H1 (cell line): Measurements from ENCODE around the gene SLFN13. TPM values are rescaled to one million over a fixed set of nuclear protein-coding genes. Genes with fewer than 3 reads are reported as not detected.
A peak's percentile ranks its signal among the peaks of the same experiment; 100 is the strongest.

Source experiments
- CTCF ChIA-PET: fragments of 300-600 bp; sonication (Branson Sonifier 250); formaldehyde crosslinking; loops from one replicate; lab custom pipeline; 2021; ENCODE audit not compliant: partially characterized antibody; lab: Charles Lee
- POLR2A ChIA-PET: fragments of 300-600 bp; sonication (Branson Sonifier 250); formaldehyde crosslinking; loops from one replicate; lab custom pipeline; 2021; ENCODE audit warnings: inconsistent platforms; ENCODE audit not compliant: partially characterized antibody; lab: Charles Lee
- DNase-seq, 2 experiments: peaks; one replicate each; pipeline versions ENCODE4 v3.0.0 to v3.0.0-alpha.2; 2010 to 2022; ENCODE audit warnings: low spot score in 2 of 2, low read depth in 1 of 2, mixed read lengths in 1 of 2
- FAIRE-seq: peaks from 2 replicates; lab custom pipeline; 2011; peaks lifted over from hg19 to GRCh38; lab: Jason Lieb, UNC
- H2AFZ ChIP-seq: 2 replicates; pipeline ENCODE4 v1.8.1; 2012; ENCODE audit warnings: low read length, inconsistent platforms
- H2AK5ac ChIP-seq: 2 replicates; pipeline ENCODE4 v1.6.1; 2013; ENCODE audit warnings: low read depth, low read length
- H2BK120ac ChIP-seq: replicated peaks from 2 replicates; pipeline ENCODE3; 2013; ENCODE audit warnings: low read depth, low read length, inconsistent platforms
- H2BK12ac ChIP-seq: 2 replicates; pipeline ENCODE4 v1.6.1; 2013; ENCODE audit warnings: low read depth, low read length
- H2BK15ac ChIP-seq: 2 replicates; pipeline ENCODE4 v1.6.1; 2013; ENCODE audit warnings: low read length
- H2BK20ac ChIP-seq: 2 replicates; pipeline ENCODE4 v1.6.1; 2013; ENCODE audit warnings: low read length
- H2BK5ac ChIP-seq: 2 replicates; pipeline ENCODE4 v1.6.1; 2013; ENCODE audit warnings: low read depth, low read length
- H3K14ac ChIP-seq: 2 replicates; pipeline ENCODE4 v1.6.1; 2013; ENCODE audit warnings: inconsistent platforms; ENCODE audit not compliant: insufficient read length
- H3K18ac ChIP-seq: 2 replicates; pipeline ENCODE4 v1.6.1; 2013; ENCODE audit warnings: low read length; ENCODE audit errors: extremely low read depth
- H3K23ac ChIP-seq: 2 replicates; pipeline ENCODE4 v1.6.1; 2013; ENCODE audit warnings: inconsistent platforms; ENCODE audit not compliant: insufficient read length
- H3K23me2 ChIP-seq: 2 replicates; pipeline ENCODE4 v1.6.1; 2013; ENCODE audit warnings: low read depth, low read length
- H3K27ac ChIP-seq: 2 replicates; pipeline ENCODE4 v1.6.1; 2011; ENCODE audit warnings: low read depth, low read length, inconsistent platforms
- H3K27me3 ChIP-seq, 4 experiments: replicated peaks in 1 of 4; 1 replicate in 1 of 4; 2 replicates in 3 of 4; pipeline versions ENCODE4 v1.6.1 to v1.8.1; 2011 to 2013; ENCODE audit warnings: low read length in 3 of 4, mild to moderate bottlenecking in 3 of 4, inconsistent platforms in 2 of 4, mixed read lengths in 2 of 4, moderate library complexity in 1 of 4; ENCODE audit not compliant: control insufficient read depth in 3 of 4, insufficient read depth in 3 of 4; ENCODE audit errors: extremely low read depth in 1 of 4
- H3K36me3 ChIP-seq, 4 experiments: 2 replicates each; pipeline versions ENCODE4 v1.6.1 to v1.8.1; 2011 to 2013; ENCODE audit warnings: mild to moderate bottlenecking in 4 of 4, low read length in 3 of 4, moderate library complexity in 2 of 4, control low read depth in 1 of 4, inconsistent platforms in 1 of 4; ENCODE audit not compliant: insufficient read depth in 4 of 4, control insufficient read depth in 2 of 4
- H3K4ac ChIP-seq: replicated peaks from 2 replicates; pipeline ENCODE3; 2013; ENCODE audit warnings: low read length, low read depth, mixed read lengths, inconsistent platforms; ENCODE audit not compliant: insufficient read length
- H3K4me1 ChIP-seq, 4 experiments: replicated peaks in 1 of 4; 1 replicate in 1 of 4; 2 replicates in 3 of 4; pipeline versions ENCODE4 v1.6.1 to v1.8.1; 2011 to 2013; ENCODE audit warnings: low read length in 3 of 4, inconsistent platforms in 2 of 4, mixed read lengths in 1 of 4; ENCODE audit not compliant: insufficient read depth in 4 of 4, control insufficient read depth in 3 of 4
- H3K4me2 ChIP-seq, 2 experiments: 2 replicates each; pipeline versions ENCODE4 v1.6.1 to v1.8.1; 2011 to 2013; ENCODE audit warnings: low read depth in 2 of 2, low read length in 2 of 2, control low read depth in 1 of 2, inconsistent platforms in 1 of 2, mild to moderate bottlenecking in 1 of 2; ENCODE audit not compliant: insufficient read depth in 1 of 2
- H3K4me3 ChIP-seq, 4 experiments: fragments of 200-600, 300-600 bp in 1 of 4; sonication (generic), shearing (Covaris generic), sonication (Bioruptor Twin) in 1 of 4; 2 replicates each; pipeline versions ENCODE4 v1.5.1 to v1.8.1; 2011 to 2016; ENCODE audit warnings: low read length in 4 of 4, low read depth in 3 of 4, control low read depth in 2 of 4, inconsistent platforms in 2 of 4, mild to moderate bottlenecking in 2 of 4, mixed read lengths in 1 of 4, moderate library complexity in 1 of 4; ENCODE audit not compliant: insufficient read depth in 2 of 4; ENCODE audit errors: extremely low read depth in 1 of 4
- H3K56ac ChIP-seq: replicated peaks from 2 replicates; pipeline ENCODE3; 2013; ENCODE audit warnings: low read depth, mild to moderate bottlenecking, mixed read lengths, low read length, inconsistent platforms; ENCODE audit not compliant: insufficient read length
- H3K79me1 ChIP-seq: 2 replicates; pipeline ENCODE4 v1.6.1; 2013; ENCODE audit warnings: low read depth, low read length, control low read depth
- H3K79me2 ChIP-seq, 2 experiments: 2 replicates each; pipeline versions ENCODE4 v1.6.1 to v1.8.1; 2012 to 2013; ENCODE audit warnings: low read length in 2 of 2, mild to moderate bottlenecking in 2 of 2, inconsistent platforms in 1 of 2; ENCODE audit not compliant: insufficient read depth in 2 of 2, control insufficient read depth in 1 of 2
- H3K9ac ChIP-seq, 4 experiments: replicated peaks in 1 of 4; 1 replicate in 1 of 4; 2 replicates in 3 of 4; pipeline versions ENCODE4 v1.6.1 to v1.8.1; 2011 to 2013; ENCODE audit warnings: low read depth in 3 of 4, low read length in 3 of 4, control low read depth in 2 of 4, mild to moderate bottlenecking in 2 of 4, moderate library complexity in 2 of 4, inconsistent platforms in 1 of 4; ENCODE audit errors: extremely low read depth in 1 of 4
- H3K9me3 ChIP-seq, 2 experiments: 2 replicates each; pipeline versions ENCODE4 v1.6.1 to v1.8.1; 2012 to 2013; ENCODE audit warnings: mild to moderate bottlenecking in 2 of 2, moderate library complexity in 2 of 2, control low read depth in 1 of 2, inconsistent platforms in 1 of 2, low read depth in 1 of 2, low read length in 1 of 2, mixed read lengths in 1 of 2; ENCODE audit not compliant: insufficient read depth in 2 of 2
- H4K20me1 ChIP-seq, 2 experiments: replicated peaks in 1 of 2; 2 replicates each; pipeline versions ENCODE3 to v1.8.1; 2011 to 2013; ENCODE audit warnings: inconsistent platforms in 2 of 2, low read length in 2 of 2, mild to moderate bottlenecking in 1 of 2; ENCODE audit not compliant: insufficient read depth in 2 of 2, control insufficient read depth in 1 of 2
- H4K5ac ChIP-seq: 2 replicates; pipeline ENCODE4 v1.6.1; 2013; ENCODE audit warnings: low read length, low read depth, mixed read lengths, inconsistent platforms; ENCODE audit not compliant: insufficient read length
- H4K8ac ChIP-seq: 2 replicates; pipeline ENCODE4 v1.8.0; 2013; ENCODE audit warnings: mild to moderate bottlenecking, moderate library complexity, low read length, inconsistent platforms; ENCODE audit not compliant: insufficient read depth; ENCODE audit errors: extremely low read depth
- H4K91ac ChIP-seq: replicated peaks from 2 replicates; pipeline ENCODE3; 2013; ENCODE audit warnings: low read length, mixed read lengths, inconsistent platforms; ENCODE audit not compliant: insufficient read length
- ASH2L ChIP-seq: fragments of 200-600, 300-600 bp; sonication (generic); IDR thresholded peaks from one replicate; pipeline ENCODE4 v1.7.1; 2017; ENCODE audit warnings: low read length
- EGR1 ChIP-seq: IDR thresholded peaks from 2 replicates; pipeline ENCODE4 v1.6.1; 2011; ENCODE audit warnings: low read depth, low read length, borderline replicate concordance
- MAX ChIP-seq: IDR thresholded peaks from 2 replicates; pipeline ENCODE4 v1.6.1; 2012; ENCODE audit warnings: inconsistent platforms
- SUZ12 ChIP-seq: fragments of 200-600 bp; sonication (generic); IDR thresholded peaks from 2 replicates; pipeline ENCODE4 v1.6.1; 2012; ENCODE audit warnings: mild to moderate bottlenecking, inconsistent platforms, low read length, moderate library complexity, mixed read lengths
- WGBS, 2 experiments: shearing (Covaris generic) in 1 of 2; methylation state at CpG; one replicate each; pipeline versions ENCODE4 v1.1.6 to v1.1.7; 2013 to 2015; ENCODE audit warnings: low lambda C conversion rate in 2 of 2, mixed read lengths in 2 of 2, inconsistent platforms in 1 of 2, low coverage in 1 of 2, missing lambda C conversion rate in 1 of 2; ENCODE audit not compliant: insufficient replicate concordance in 2 of 2, insufficient coverage in 1 of 2, insufficient read length in 1 of 2; ENCODE audit errors: extremely low coverage in 1 of 2, missing lambda C conversion rate in 1 of 2; 5-methylcytosine and 5-hydroxymethylcytosine counted together
- polyA plus RNA-seq, 7 experiments: library from polyadenylated mRNA; depleted of rRNA in 3 of 7; stranded (reverse) in 5 of 7; unstranded in 2 of 7; fragments of >200 nt in 5 of 7; fragments of 200-250 nt in 2 of 7; gene quantifications; 1 replicate in 5 of 7; 2 replicates in 1 of 7; 4 replicates in 1 of 7; pipeline versions ENCODE4 v1.2.1 to v1.2.3, GENCODE V29; 2011 to 2013; ENCODE audit warnings: missing spikeins in 2 of 7, mixed read lengths in 2 of 7
- total RNA-seq: library from RNA; stranded (reverse); fragmentation: NEBNext Ultra II Directional; extraction: Animal tissue kit (Norgen Biotek cat#: 25700); gene quantifications from 2 replicates; pipeline ENCODE4 v1.2.1, GENCODE V29; 2021

Gene SLFN13
- total and polyA plus RNA-seq, 2 of the 8 experiments (the other 6 are each of a cell fraction or from before 2014, with no cell fraction given): 15.7 to 27.5 TPM

GRCh38 chr17:35496451-35497290 is 48.1 kb upstream of the SLFN13 start:
- no peaks in the 10 kb centered on the region for H3K79me1 ChIP-seq
- whole genome bisulfite sequencing, 2 experiments: 7% methylated on average over 21 of the region's 30 CpGs; no CpG with 5 or more reads in 1 of the 2 experiments
- H4K91ac ChIP-seq: no peak overlapping the region
- H3K4me3 ChIP-seq: peak overlapping the region in 3 of 4 experiments; percentile 4 to 52 (median 17); a peak in 3 of 8 replicates
- no peaks in the 10 kb centered on the region for H3K79me2 ChIP-seq
- H3K36me3 ChIP-seq: no peaks in the 10 kb centered on the region
- H3K14ac ChIP-seq: no peak overlapping the region
- H3K56ac ChIP-seq: no peak overlapping the region
- 0 out of 4 replicates have a peak, but pooled peaks cover 0 to 3% of the 10 kb centered on the region in 2 experiments for H3K9me3 ChIP-seq
- DNase-seq (peak in 1 of 2 experiments; percentile 71), FAIRE-seq (no peak)
- no peak overlapping the region for H2BK5ac ChIP-seq
- H3K18ac ChIP-seq: no peak overlapping the region
- H2BK120ac ChIP-seq: no peak overlapping the region
- no peak overlapping the region for H2BK12ac ChIP-seq
- H3K4me1 ChIP-seq: peaks cover 3 to 9% (median 6%) of the 10 kb centered on the region in 4 experiments
- H3K27ac ChIP-seq: no peak overlapping the region
- H3K4ac ChIP-seq: no peak overlapping the region
- H2BK15ac ChIP-seq: no peak overlapping the region
- peaks cover 4 to 20% of the 10 kb centered on the region in 2 experiments for H4K20me1 ChIP-seq
- peaks cover 61 to 97% (median 87%) of the 10 kb centered on the region in 4 experiments for H3K27me3 ChIP-seq
- no peak overlapping the region for H2AFZ ChIP-seq
- no peak overlapping the region for H3K9ac ChIP-seq
- no peak overlapping the region for H4K8ac ChIP-seq
- H3K4me2 ChIP-seq: peak overlapping the region; percentile 82
- no peak overlapping the region for H2AK5ac ChIP-seq
- no peak overlapping the region for H3K23ac ChIP-seq
- ChIA-PET CTCF (interaction anchor here (0.6 to 0.7 kb wide), 2 partner anchors 184 to 246 kb away, joined by 3 read pairs; no protein-coding TSS in a partner anchor), POLR2A (interaction anchor here (0.6 to 1.1 kb wide), 3 partner anchors 41 to 286 kb away, joined by 3 read pairs; partner anchors contain the start of genes SLFN12L and SLFN13)
- H4K5ac ChIP-seq: no peak overlapping the region
- H3K23me2 ChIP-seq: peaks cover 4% of the 10 kb centered on the region; the same call in 1 of the 2 replicates
- no peak overlapping the region for H2BK20ac ChIP-seq
- TF ChIP-seq ASH2L: peak; percentile 31
- peak; percentile 76 for TF ChIP-seq SUZ12
- peak; percentile 86 for TF ChIP-seq EGR1
- 0 out of 2 replicates have a peak, but pooled peaks have one; percentile 11 for TF ChIP-seq MAX
